Astrocyte of the spinal cord (primary cell): Measurements from ENCODE around the gene TDG.

ENCODE experiments used
- DNase-seq: peaks from one replicate; pipeline ENCODE4 v3.0.0; 2011; ENCODE audit warnings: low read depth, low spot score
- H3K4me3 ChIP-seq: 2 replicates; pipeline ENCODE4 v1.5.1; 2011; ENCODE audit warnings: low read depth, mild to moderate bottlenecking, low read length, moderate library complexity
- CTCF ChIP-seq: IDR thresholded peaks from 2 replicates; pipeline ENCODE4 v1.5.1; 2012; ENCODE audit warnings: low read depth, mild to moderate bottlenecking, low read length, inconsistent platforms
- in situ Hi-C: cut with HindIII; loops from 2 replicates; pipeline ENCODE4 v1.10.0; 2017; ENCODE audit warnings: low sequenced_read_pairs

TDG gene

GRCh38 chr12:103975368-103975767 is 9.7 kb downstream of the TDG start:
- no peak overlapping the region for H3K4me3 ChIP-seq
- no peak for DNase-seq
- TF ChIP-seq CTCF: no peak
- in situ Hi-C loops: no loop called here

- TF ChIP-seq CTCF: no peak
- H3K4me3 ChIP-seq: no peak overlapping the region
- DNase-seq: no peak
- in situ Hi-C loops: no loop called here
These were observed 12.8 kb downstream of the TDG start for GRCh38 chr12:103978384-103978982.

GRCh38 chr12:103986829-103987228 is 21.2 kb downstream of the TDG start:
- TF ChIP-seq CTCF: no peak
- no peak overlapping the region for H3K4me3 ChIP-seq
- in situ Hi-C loops: no loop called here
- DNase-seq: peak; percentile 73

- in situ Hi-C loops: no loop called here
These were observed 28.6 kb downstream of the TDG start for GRCh38 chr12:103994235-103994634.

GRCh38 chr12:103996595-103996994 is 30.9 kb downstream of the TDG start:
- no peak overlapping the region for H3K4me3 ChIP-seq
- in situ Hi-C loops: no loop called here
- DNase-seq: no peak
- no peak for TF ChIP-seq CTCF

More at GRCh38 chr12:103994235-103994634, 28.6 kb downstream of the TDG start:
- no peak for TF ChIP-seq CTCF
- no peak for DNase-seq
- no peak overlapping the region for H3K4me3 ChIP-seq

- H3K4me3 ChIP-seq: no peak overlapping the region
- in situ Hi-C loops: no loop called here
- DNase-seq: no peak
- no peak for TF ChIP-seq CTCF
These were observed 31.7 kb downstream of the TDG start for GRCh38 chr12:103997286-103997900.

- no peak overlapping the region for H3K4me3 ChIP-seq
- TF ChIP-seq CTCF: no peak
These were observed 33.3 kb downstream of the TDG start for GRCh38 chr12:103998976-103999375.

More at GRCh38 chr12:103998976-103999375, 33.3 kb downstream of the TDG start:
- in situ Hi-C loops: no loop called here
- no peak for DNase-seq
